Osteoblast (primary cell): ENCODE results near the gene APOBEC2. TPM values are rescaled to one million over a fixed set of nuclear protein-coding genes. Genes with fewer than 3 reads are reported as not detected.
A peak's percentile ranks its signal among the peaks of the same experiment; 100 is the strongest.

ENCODE experiments used
- DNase-seq: peaks from one replicate; pipeline ENCODE4 v3.0.0; 2011; ENCODE audit warnings: low spot score, mixed read lengths; ENCODE audit not compliant: insufficient read length; ENCODE audit errors: missing footprints
- H2AFZ ChIP-seq: 2 replicates; pipeline ENCODE4 v1.6.0; 2011; ENCODE audit warnings: mild to moderate bottlenecking, low read length
- H3K27ac ChIP-seq: 2 replicates; pipeline ENCODE4 v1.5.1; 2011; ENCODE audit warnings: mild to moderate bottlenecking, low read depth, low read length, moderate library complexity
- H3K27me3 ChIP-seq: 2 replicates; pipeline ENCODE4 v1.6.0; 2012; ENCODE audit warnings: mild to moderate bottlenecking, control low read depth, inconsistent platforms, low read length, moderate library complexity; ENCODE audit not compliant: insufficient read depth
- H3K36me3 ChIP-seq: 2 replicates; pipeline ENCODE4 v1.5.1; 2011; ENCODE audit warnings: mild to moderate bottlenecking, low read length, control low read depth, moderate library complexity; ENCODE audit not compliant: insufficient read depth
- H3K4me1 ChIP-seq: 2 replicates; pipeline ENCODE4 v1.5.1; 2011; ENCODE audit warnings: mild to moderate bottlenecking, low read length, control low read depth, moderate library complexity; ENCODE audit not compliant: insufficient read depth
- H3K4me2 ChIP-seq: 2 replicates; pipeline ENCODE4 v1.6.0; 2011; ENCODE audit warnings: mild to moderate bottlenecking, low read length; ENCODE audit not compliant: insufficient read depth
- H3K4me3 ChIP-seq: fragments of 200-600 bp; sonication (generic); 3 replicates; pipeline ENCODE4 v1.5.1; 2012; ENCODE audit warnings: mild to moderate bottlenecking, low read length, inconsistent platforms; ENCODE audit not compliant: insufficient read depth
- H3K79me2 ChIP-seq: 2 replicates; pipeline ENCODE4 v1.6.0; 2012; ENCODE audit warnings: mild to moderate bottlenecking, low read length, control low read depth, inconsistent platforms; ENCODE audit not compliant: insufficient read depth
- H3K9me3 ChIP-seq: 2 replicates; pipeline ENCODE4 v1.5.1; 2011; ENCODE audit warnings: low read depth, low read length, control low read depth
- H4K20me1 ChIP-seq: 2 replicates; pipeline ENCODE4 v1.6.0; 2012; ENCODE audit warnings: mild to moderate bottlenecking, low read length, control low read depth; ENCODE audit not compliant: insufficient read depth
- CTCF ChIP-seq: IDR thresholded peaks from 2 replicates; pipeline ENCODE4 v1.5.1; 2011; ENCODE audit warnings: mild to moderate bottlenecking, low read depth, low read length, moderate library complexity; ENCODE audit errors: extremely low read depth
- total RNA-seq: library from RNA; depleted of rRNA; stranded (reverse); fragments of >200 nt; gene quantifications from 2 replicates; pipeline ENCODE4 v1.2.3, GENCODE V29; 2012

Gene APOBEC2
- total RNA-seq, 1 donor = not detected

- Histone ChIP-seq H3K27me3 (no peaks in the 10 kb centered on the region), H3K36me3 (peaks cover 62% of the 10 kb centered on the region), H3K4me2 (no peak overlapping the region), H3K4me1 (no peaks in the 10 kb centered on the region), H2AFZ (no peak overlapping the region), H3K9me3 (no peaks in the 10 kb centered on the region), H3K27ac (no peak overlapping the region), H3K79me2 (peaks cover 3% of the 10 kb centered on the region), H4K20me1 (no peaks in the 10 kb centered on the region), H3K4me3 (no peak overlapping the region)
- DNase-seq = no peak
- no peak for TF ChIP-seq CTCF
Measured at GRCh38 chr6:41090841-41091761, 38.1 kb downstream of the APOBEC2 start.

GRCh38 chr6:41092421-41093140, 39.6 kb downstream of the APOBEC2 start:
- TF ChIP-seq CTCF = peak; percentile 57
- Histone ChIP-seq H3K4me2 (no peak overlapping the region), H2AFZ (no peak overlapping the region), H3K36me3 (peaks cover 77% of the 10 kb centered on the region), H4K20me1 (no peaks in the 10 kb centered on the region), H3K27ac (no peak overlapping the region), H3K4me3 (no peak overlapping the region), H3K4me1 (peaks cover 6% of the 10 kb centered on the region), H3K9me3 (no peaks in the 10 kb centered on the region), H3K27me3 (no peaks in the 10 kb centered on the region), H3K79me2 (no peaks in the 10 kb centered on the region)
- peak; percentile 59 for DNase-seq

- no peak for DNase-seq
- Histone ChIP-seq H3K79me2 (no peaks in the 10 kb centered on the region), H3K4me3 (no peak overlapping the region), H3K27me3 (no peaks in the 10 kb centered on the region), H3K36me3 (peaks cover 84% of the 10 kb centered on the region), H4K20me1 (no peaks in the 10 kb centered on the region), H3K4me2 (no peak overlapping the region), H3K9me3 (no peaks in the 10 kb centered on the region), H3K4me1 (peaks cover 16% of the 10 kb centered on the region), H3K27ac (no peak overlapping the region), H2AFZ (no peak overlapping the region)
- TF ChIP-seq CTCF = no peak
Measured at GRCh38 chr6:41093729-41094128, 40.7 kb downstream of the APOBEC2 start.

GRCh38 chr6:41097467-41098090, 44.6 kb downstream of the APOBEC2 start:
- Histone ChIP-seq H3K27ac (peak overlapping the region; percentile 57), H3K36me3 (peaks cover 57% of the 10 kb centered on the region), H3K9me3 (no peaks in the 10 kb centered on the region), H3K4me1 (peaks cover 17% of the 10 kb centered on the region), H3K27me3 (no peaks in the 10 kb centered on the region), H2AFZ (no peak overlapping the region), H4K20me1 (no peaks in the 10 kb centered on the region), H3K4me2 (peak overlapping the region; percentile 16), H3K79me2 (no peaks in the 10 kb centered on the region), H3K4me3 (no peak overlapping the region)
- TF ChIP-seq CTCF = no peak
- DNase-seq = no peak
